B cell (primary cell): ENCODE results near the gene KLHL24. TPM values are rescaled to one million over a fixed set of nuclear protein-coding genes. Genes with fewer than 3 reads are reported as not detected.
A peak's percentile ranks its signal among the peaks of the same experiment; 100 is the strongest.

Experiments used
- ATAC-seq: fragments of 200-7000 bp; cut with Tn5 transposase; one replicate; pipeline ENCODE4 v1.10.0; 2021; ENCODE audit warnings: low read depth, mild to moderate bottlenecking, moderate number of reproducible peaks, moderate library complexity
- CTCF ChIA-PET: fragments of 350-600 bp; sonication (Branson Sonifier 250); formaldehyde crosslinking; loops from one replicate; lab custom pipeline; 2021; ENCODE audit warnings: antibody characterized with exemption, inconsistent platforms; lab: Charles Lee
- POLR2A ChIA-PET: fragments of 350-600 bp; sonication (Branson Sonifier 250); formaldehyde crosslinking; loops from one replicate; lab custom pipeline; 2021; ENCODE audit warnings: antibody characterized with exemption; lab: Charles Lee
- DNase-seq: peaks from one replicate; pipeline ENCODE4 v3.0.0; 2013
- H2AFZ ChIP-seq: 2 replicates; pipeline ENCODE4 v1.6.1; 2012; ENCODE audit warnings: mild to moderate bottlenecking, low read depth, low read length; ENCODE audit not compliant: insufficient read depth, poor library complexity, severe bottlenecking
- H3K27ac ChIP-seq, 2 donors: 1 replicate in 1 of 2; 2 replicates in 1 of 2; pipeline ENCODE4 v1.5.1; 2012 to 2013; ENCODE audit warnings: low read length in 2 of 2, mild to moderate bottlenecking in 2 of 2, moderate library complexity in 1 of 2
- H3K27me3 ChIP-seq, 4 experiments: fragments of 200-600 bp in 1 of 4; sonication (generic) in 1 of 4; replicated peaks in 1 of 4; 1 replicate in 2 of 4; 2 replicates in 2 of 4; pipeline versions ENCODE4 v1.6.1 to v1.7.0; 2013 to 2016; ENCODE audit warnings: low read length in 3 of 4, mild to moderate bottlenecking in 2 of 4, mixed read lengths in 1 of 4, moderate library complexity in 1 of 4; ENCODE audit not compliant: insufficient read depth in 4 of 4, control insufficient read depth in 3 of 4; ENCODE audit errors: control extremely low read depth in 1 of 4
- H3K36me3 ChIP-seq, 2 experiments: replicated peaks in 1 of 2; 1 replicate in 1 of 2; 2 replicates in 1 of 2; pipeline versions ENCODE4 v1.6.1 to v1.7.1; 2013; ENCODE audit warnings: low read length in 1 of 2; ENCODE audit not compliant: insufficient read depth in 2 of 2, control insufficient read depth in 1 of 2; ENCODE audit errors: control extremely low read depth in 1 of 2, extremely low read depth in 1 of 2
- H3K4me1 ChIP-seq, 2 donors: fragments of 200-600 bp in 1 of 2; sonication (generic) in 1 of 2; 1 replicate in 1 of 2; 2 replicates in 1 of 2; pipeline versions ENCODE4 v1.5.1 to v1.6.1; 2013 to 2017; ENCODE audit warnings: low read length in 2 of 2; ENCODE audit not compliant: control insufficient read depth in 2 of 2, insufficient read depth in 2 of 2
- H3K4me2 ChIP-seq: replicated peaks from 2 replicates; pipeline ENCODE3; 2012; ENCODE audit warnings: mild to moderate bottlenecking, low read depth, low read length; ENCODE audit not compliant: poor library complexity, severe bottlenecking
- H3K4me3 ChIP-seq, 5 experiments: fragments of 200-600 bp in 1 of 5; sonication (generic) in 1 of 5; 1 replicate in 3 of 5; 2 replicates in 2 of 5; pipeline versions ENCODE4 v1.5.1 to v1.7.0; 2011 to 2016; ENCODE audit warnings: low read length in 4 of 5, mild to moderate bottlenecking in 4 of 5, low read depth in 2 of 5, control low read depth in 1 of 5, moderate library complexity in 1 of 5; ENCODE audit not compliant: insufficient read depth in 1 of 5; ENCODE audit errors: control extremely low read depth in 1 of 5, extremely low read depth in 1 of 5
- H3K79me2 ChIP-seq: fragments of 200-600 bp; sonication (generic); one replicate; pipeline ENCODE4 v1.6.0; 2016; ENCODE audit warnings: low read length; ENCODE audit not compliant: control insufficient read depth, insufficient read depth
- H3K9ac ChIP-seq: fragments of 200-600 bp; sonication (generic); 2 replicates; pipeline ENCODE4 v1.6.1; 2017; ENCODE audit warnings: mild to moderate bottlenecking, low read length, moderate library complexity
- H3K9me3 ChIP-seq, 3 donors: one replicate each; pipeline versions ENCODE4 v1.6.1 to v1.7.1; 2013; ENCODE audit warnings: low read length in 2 of 3; ENCODE audit not compliant: control insufficient read depth in 2 of 3, insufficient read depth in 1 of 3; ENCODE audit errors: control extremely low read depth in 1 of 3
- H4K20me1 ChIP-seq: 2 replicates; pipeline ENCODE4 v1.6.0; 2012; ENCODE audit warnings: mild to moderate bottlenecking, low read length; ENCODE audit not compliant: insufficient read depth, control insufficient read depth, poor library complexity, severe bottlenecking
- H3K27ac Mint-ChIP-seq: one replicate; pipeline ENCODE4 v1.8.0; 2021; ENCODE audit warnings: mixed read lengths
- H3K27me3 Mint-ChIP-seq: one replicate; pipeline ENCODE4 v1.8.0; 2021; ENCODE audit warnings: mixed read lengths
- H3K4me1 Mint-ChIP-seq: one replicate; pipeline ENCODE4 v1.8.0; 2021; ENCODE audit warnings: mixed read lengths
- H3K4me3 Mint-ChIP-seq: one replicate; pipeline ENCODE4 v1.8.0; 2021; ENCODE audit warnings: mixed read lengths
- H3K9me3 Mint-ChIP-seq: one replicate; pipeline ENCODE4 v1.8.0; 2022; ENCODE audit warnings: mixed read lengths; ENCODE audit not compliant: insufficient read depth
- EZH2 ChIP-seq: IDR thresholded peaks from 2 replicates; pipeline ENCODE4 v1.6.1; 2012; ENCODE audit warnings: borderline replicate concordance, low read depth, mild to moderate bottlenecking, moderate library complexity, low read length; ENCODE audit not compliant: insufficient read depth, poor library complexity, severe bottlenecking
- WGBS: methylation state at CpG from one replicate; pipeline ENCODE4 v1.1.5; 2013; ENCODE audit warnings: missing lambda C conversion rate; ENCODE audit not compliant: insufficient coverage; 5-methylcytosine and 5-hydroxymethylcytosine counted together
- intact Hi-C: fragments of 100-400 bp; cut with micrococcal nuclease; formaldehyde crosslinking; loops from one replicate; pipeline ENCODE4 v1.10.0; 2022
- polyA plus RNA-seq: library from polyadenylated mRNA; depleted of rRNA; stranded (reverse); fragments of >200 nt; gene quantifications from 2 replicates; pipeline ENCODE4 v1.2.3, GENCODE V29; 2012
- total RNA-seq, 2 donors: library from RNA; stranded (reverse); fragments of 120-200 nt in 1 of 2; gene quantifications; 1 replicate in 1 of 2; 2 replicates in 1 of 2; pipeline versions ENCODE4 v1.2.3 to v1.2.4, GENCODE V29; 2013 to 2022
- TF ChIP-seq, protein P1 (sequence below): fragments of 200-600 bp; IDR thresholded peaks from one replicate; pipeline ENCODE4 v1.8.0; 2022; ENCODE audit warnings: antibody characterized with exemption, mild to moderate bottlenecking

Gene KLHL24
- total and polyA plus RNA-seq, 2 donors (not counting 1 experiment from before 2014, with no cell fraction given) = 37.4 to 134 TPM

DNA sequence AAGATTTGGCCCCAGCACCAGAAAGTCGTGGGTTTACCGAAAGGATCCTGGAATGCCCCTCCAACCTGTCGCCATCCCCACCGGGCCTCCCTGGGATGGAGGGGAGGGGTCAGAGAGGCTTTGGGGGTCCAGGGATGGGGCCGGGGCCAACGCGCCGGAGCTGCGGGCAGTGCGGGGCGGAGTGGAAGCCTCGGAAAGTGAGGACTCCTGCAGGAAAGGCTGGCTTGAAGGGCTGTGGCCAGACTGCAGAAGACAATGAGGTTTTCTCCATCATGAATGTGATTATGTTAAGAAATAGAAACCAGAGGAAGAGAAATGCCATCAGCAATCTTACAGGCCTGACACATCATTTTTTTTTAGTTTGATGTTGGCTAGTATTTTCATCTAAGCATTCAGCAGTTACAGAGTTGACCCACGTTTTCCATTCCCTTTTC lies 62.9 kb downstream of the KLHL24 start:
- Histone ChIP-seq H3K36me3 (no peaks in the 10 kb centered on the region), H4K20me1 (peaks cover 6% of the 10 kb centered on the region), H2AFZ (peak overlapping the region; percentile 85), H3K4me3 (peak overlapping the region; percentile 64 to 92 (median 83)), H3K9ac (peak overlapping the region; percentile 89), H3K9me3 (no peaks in the 10 kb centered on the region), H3K4me1 (peaks cover 18% of the 10 kb centered on the region in 2 donors), H3K79me2 (peaks cover 60% of the 10 kb centered on the region), H3K4me2 (peak overlapping the region; percentile 98), H3K27me3 (no peaks in the 10 kb centered on the region), H3K27ac (peak overlapping the region; percentile 67 to 82)
- no peak for TF ChIP-seq EZH2
- TF ChIP-seq, protein P1, sequence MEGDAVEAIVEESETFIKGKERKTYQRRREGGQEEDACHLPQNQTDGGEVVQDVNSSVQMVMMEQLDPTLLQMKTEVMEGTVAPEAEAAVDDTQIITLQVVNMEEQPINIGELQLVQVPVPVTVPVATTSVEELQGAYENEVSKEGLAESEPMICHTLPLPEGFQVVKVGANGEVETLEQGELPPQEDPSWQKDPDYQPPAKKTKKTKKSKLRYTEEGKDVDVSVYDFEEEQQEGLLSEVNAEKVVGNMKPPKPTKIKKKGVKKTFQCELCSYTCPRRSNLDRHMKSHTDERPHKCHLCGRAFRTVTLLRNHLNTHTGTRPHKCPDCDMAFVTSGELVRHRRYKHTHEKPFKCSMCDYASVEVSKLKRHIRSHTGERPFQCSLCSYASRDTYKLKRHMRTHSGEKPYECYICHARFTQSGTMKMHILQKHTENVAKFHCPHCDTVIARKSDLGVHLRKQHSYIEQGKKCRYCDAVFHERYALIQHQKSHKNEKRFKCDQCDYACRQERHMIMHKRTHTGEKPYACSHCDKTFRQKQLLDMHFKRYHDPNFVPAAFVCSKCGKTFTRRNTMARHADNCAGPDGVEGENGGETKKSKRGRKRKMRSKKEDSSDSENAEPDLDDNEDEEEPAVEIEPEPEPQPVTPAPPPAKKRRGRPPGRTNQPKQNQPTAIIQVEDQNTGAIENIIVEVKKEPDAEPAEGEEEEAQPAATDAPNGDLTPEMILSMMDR = no peak
- H3K27me3 Mint-ChIP-seq = no peaks in the 10 kb centered on the region
- no peaks in the 10 kb centered on the region for H3K9me3 Mint-ChIP-seq
- peaks cover 33% of the 10 kb centered on the region for H3K4me1 Mint-ChIP-seq
- ATAC-seq (peak; percentile 11), DNase-seq (no peak)
- 2% methylated on average over 9 of the region's 13 CpGs for WGBS
- intact Hi-C loops = loop anchor here (5.0 kb wide), 2 partner anchors 141 to 599 kb away; partner anchors contain the start of genes KLHL6 and PSMD2
- POLR2A ChIA-PET = interaction anchor here (1.3 to 2.0 kb wide), 2 partner anchors 12 to 62 kb away, joined by 3 to 18 read pairs; partner anchors contain the start of gene KLHL24
- peak overlapping the region; percentile 91 for H3K27ac Mint-ChIP-seq
- CTCF ChIA-PET = interaction anchor here (1.2 kb wide), 1 partner anchor 575 kb away, joined by 3 read pairs; no protein-coding TSS in a partner anchor
- peak overlapping the region; percentile 97 for H3K4me3 Mint-ChIP-seq

DNA sequence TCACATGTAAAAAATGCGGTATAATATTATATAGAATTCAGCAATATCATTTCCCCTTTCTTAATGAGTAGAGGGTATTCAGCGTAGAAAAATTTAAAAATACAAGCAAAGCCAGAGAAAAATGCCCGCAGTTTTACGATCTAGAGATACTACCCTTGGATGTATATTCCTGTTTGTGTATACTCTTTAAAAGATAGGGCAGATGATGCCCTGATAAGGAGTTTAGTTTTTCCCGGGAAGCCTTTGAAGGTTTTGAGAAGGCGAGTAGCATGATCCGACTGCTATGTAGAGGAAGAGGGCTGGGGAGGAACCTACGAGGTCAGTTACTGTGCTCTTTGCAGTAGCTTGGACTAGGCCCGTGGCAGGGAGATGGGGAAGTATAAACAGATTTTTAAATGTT lies 63.3 kb downstream of the KLHL24 start:
- Histone ChIP-seq H3K4me2 (peak overlapping the region; percentile 98), H3K27me3 (no peaks in the 10 kb centered on the region), H3K4me3 (peak overlapping the region; percentile 64 to 92 (median 83)), H3K36me3 (no peaks in the 10 kb centered on the region), H3K79me2 (peaks cover 64% of the 10 kb centered on the region), H3K27ac (peak overlapping the region; percentile 14 to 82), H3K4me1 (peaks cover 18% of the 10 kb centered on the region in 2 donors), H3K9me3 (no peaks in the 10 kb centered on the region), H4K20me1 (peaks cover 6% of the 10 kb centered on the region), H2AFZ (peak overlapping the region; percentile 85), H3K9ac (peak overlapping the region; percentile 89)
- ChIA-PET CTCF (no interaction called here), POLR2A (interaction anchor here (0.6 to 2.0 kb wide), 2 partner anchors 11 to 63 kb away, joined by 5 to 18 read pairs; partner anchors contain the start of gene KLHL24)
- ATAC-seq (no peak), DNase-seq (peak; percentile 50)
- H3K27me3 Mint-ChIP-seq = no peaks in the 10 kb centered on the region
- H3K27ac Mint-ChIP-seq = peak overlapping the region; percentile 91
- no peaks in the 10 kb centered on the region for H3K9me3 Mint-ChIP-seq
- 2% methylated on average over 5 of the region's 9 CpGs for WGBS
- intact Hi-C loops = loop anchor here (5.0 kb wide), 2 partner anchors 141 to 599 kb away; partner anchors contain the start of genes KLHL6 and PSMD2
- H3K4me1 Mint-ChIP-seq = peaks cover 36% of the 10 kb centered on the region
- peak overlapping the region; percentile 97 for H3K4me3 Mint-ChIP-seq
- no peak for TF ChIP-seq EZH2
- TF ChIP-seq, protein P1 = no peak
